Activated CD4-positive, alpha-beta T cell treated with anti-CD3 and anti-CD28 coated beads, Interleukin-2, amount 50 U/mL, for 24 hours (primary cell): ENCODE data around the gene NFKB1.
"Not testable (repeated sequence)": the region's sequence is repeated elsewhere in the genome, so short reads cannot be mapped to it uniquely, and the experiment has no call there.

Source experiments
- DNase-seq, 2 donors: peaks; one replicate each; pipeline ENCODE4 v3.0.0-alpha.2; 2020; ENCODE audit warnings: low read depth in 1 of 2, low spot score in 1 of 2

The NFKB1 gene

DNA sequence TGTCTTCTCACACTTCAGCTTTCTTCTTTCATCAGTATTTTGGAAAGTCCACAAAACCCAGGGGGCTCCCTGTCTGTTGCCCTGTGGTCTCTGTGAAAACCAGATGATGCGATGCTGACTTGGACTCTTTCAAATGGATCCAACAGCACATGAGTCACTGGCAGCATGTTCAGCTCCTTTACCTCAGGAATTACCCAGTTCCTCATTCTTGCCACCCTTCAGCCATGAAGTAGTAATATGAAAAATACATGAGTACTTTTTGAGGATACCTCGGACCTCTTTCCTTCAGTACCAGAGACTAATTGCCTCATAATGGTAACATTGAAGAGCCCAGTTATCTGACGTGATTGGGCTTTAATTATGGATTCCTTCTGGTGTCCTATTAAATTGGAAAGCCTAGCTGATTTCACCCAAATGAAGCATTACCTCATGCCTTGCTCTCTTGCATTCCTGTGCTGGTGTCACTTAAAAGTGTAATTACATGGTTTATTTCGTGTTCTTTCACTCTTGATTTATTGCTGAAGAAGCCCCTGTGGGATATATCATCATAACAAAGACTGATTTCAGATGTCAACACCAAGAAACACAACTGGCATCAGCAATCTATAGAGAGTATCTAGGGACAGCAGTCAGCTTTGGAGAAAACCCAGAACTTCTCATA lies 63.4 kb downstream of the NFKB1 start:
- DNase-seq: peak in 1 of 2 donors; percentile 48

DNA sequence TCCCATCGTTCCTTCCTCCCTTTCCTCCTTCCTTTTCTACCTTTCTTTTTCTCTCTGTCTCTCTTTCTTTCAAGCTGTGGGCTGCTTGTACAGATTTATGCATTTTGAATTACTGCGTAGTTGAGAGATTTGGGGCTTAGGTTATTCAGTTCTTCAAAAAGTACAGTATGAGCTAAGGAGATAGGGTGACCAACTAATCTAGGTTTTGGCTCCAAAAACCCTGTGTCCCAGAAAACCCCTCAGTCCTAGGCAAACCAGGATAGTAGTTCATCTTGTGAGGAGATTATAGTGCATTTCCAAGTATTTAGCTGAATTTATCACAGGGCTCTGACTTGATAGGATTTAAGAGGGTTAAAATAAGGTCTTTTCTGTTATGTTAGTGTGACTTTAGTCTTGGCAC lies 64.5 kb downstream of the NFKB1 start:
- DNase-seq: no peak

DNA sequence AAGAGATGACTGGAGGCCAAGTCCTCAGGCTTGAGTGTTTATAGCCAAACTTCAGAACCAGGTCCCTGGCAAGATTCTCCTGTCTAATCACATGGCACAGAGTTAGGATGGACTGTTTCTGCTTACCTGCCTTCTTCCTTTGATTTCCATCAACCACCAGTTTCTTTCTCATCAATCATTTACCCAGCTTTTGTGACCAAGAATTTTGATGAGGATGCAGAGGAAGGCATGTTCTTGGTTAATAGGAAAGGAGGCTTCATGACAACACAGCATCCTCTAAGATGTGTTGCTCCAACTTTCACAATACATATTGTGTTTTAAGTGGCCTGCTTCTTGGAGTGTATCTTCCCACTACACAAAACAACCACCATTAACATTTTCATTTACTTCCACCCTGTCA lies 65.3 kb downstream of the NFKB1 start:
- DNase-seq: no peak

DNA sequence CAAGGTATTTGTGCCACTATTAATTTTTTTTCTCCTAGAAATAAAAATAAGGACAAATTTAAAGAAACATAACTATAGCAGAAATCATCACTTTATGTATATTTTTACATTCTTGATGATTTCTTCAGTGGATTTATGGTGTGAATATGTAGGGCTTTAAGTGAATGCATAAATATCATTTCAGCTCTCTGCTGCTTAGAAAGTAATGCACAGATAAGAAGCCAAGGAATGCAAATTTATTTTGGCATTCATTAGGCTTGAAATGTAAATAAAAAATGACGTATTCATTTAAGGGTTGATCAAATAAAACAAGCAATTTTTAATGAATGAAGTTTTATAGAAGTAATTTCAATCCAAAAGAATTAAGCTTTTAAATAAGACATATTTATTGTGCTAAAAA lies 66.3 kb downstream of the NFKB1 start:
- DNase-seq: no peak

DNA sequence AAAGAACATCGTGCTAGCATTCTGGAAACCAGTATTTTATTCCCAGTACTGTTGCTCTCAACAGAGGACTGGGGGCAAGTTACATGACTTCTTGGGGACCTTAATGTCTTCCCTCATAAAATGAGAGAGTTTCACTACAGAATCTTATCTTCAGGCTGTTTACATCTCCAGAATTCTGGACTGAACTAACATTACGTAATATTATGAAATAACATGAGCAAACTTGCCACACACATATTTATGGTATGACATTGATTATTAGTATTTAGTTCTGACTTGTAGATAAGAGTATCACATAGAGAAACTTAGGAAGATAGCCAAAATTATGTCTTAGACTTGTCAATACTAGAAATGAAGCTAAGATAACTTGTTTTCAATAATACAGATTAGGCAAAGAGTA lies 68.0 kb downstream of the NFKB1 start:
- DNase-seq: no peak

DNA sequence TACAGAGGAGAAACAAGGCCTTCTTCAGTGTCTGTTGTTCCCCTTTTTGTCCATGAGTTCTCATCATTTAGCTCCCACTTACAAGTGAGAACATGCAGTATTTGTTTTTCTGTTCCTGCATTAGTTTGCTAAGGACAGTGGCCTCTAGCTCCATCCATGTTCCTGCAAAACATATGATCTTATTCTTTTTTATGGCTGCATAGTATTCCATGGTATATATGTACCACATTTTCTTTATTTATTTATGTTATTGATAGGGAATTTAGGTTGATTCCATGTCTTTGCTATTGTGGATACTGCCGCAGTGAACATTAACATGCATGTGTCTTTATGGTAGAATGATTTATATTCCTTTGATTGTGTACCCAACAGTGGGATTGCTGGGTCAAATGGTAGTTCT lies 69.1 kb downstream of the NFKB1 start:
- not testable (repeated sequence) for DNase-seq

DNA sequence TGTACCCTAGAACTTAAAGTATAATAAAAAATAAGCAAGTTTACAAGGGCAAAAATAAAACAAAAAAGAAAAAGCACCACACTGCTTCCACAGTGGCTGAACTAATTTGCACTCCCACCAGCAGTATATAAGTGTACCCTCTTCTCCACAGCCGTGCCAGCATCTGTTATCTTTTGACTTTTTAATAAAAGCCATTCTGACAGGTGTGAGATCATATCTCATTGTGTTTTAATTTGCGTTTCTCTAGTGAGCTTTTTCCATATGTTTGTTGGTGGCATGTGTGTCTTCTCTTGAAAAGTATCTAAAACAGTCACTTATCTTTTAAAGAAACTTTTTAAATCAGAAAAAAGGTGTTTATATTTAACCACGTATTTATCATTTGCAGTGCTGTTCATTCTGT lies 71.3 kb downstream of the NFKB1 start:
- DNase-seq: no peak

DNA sequence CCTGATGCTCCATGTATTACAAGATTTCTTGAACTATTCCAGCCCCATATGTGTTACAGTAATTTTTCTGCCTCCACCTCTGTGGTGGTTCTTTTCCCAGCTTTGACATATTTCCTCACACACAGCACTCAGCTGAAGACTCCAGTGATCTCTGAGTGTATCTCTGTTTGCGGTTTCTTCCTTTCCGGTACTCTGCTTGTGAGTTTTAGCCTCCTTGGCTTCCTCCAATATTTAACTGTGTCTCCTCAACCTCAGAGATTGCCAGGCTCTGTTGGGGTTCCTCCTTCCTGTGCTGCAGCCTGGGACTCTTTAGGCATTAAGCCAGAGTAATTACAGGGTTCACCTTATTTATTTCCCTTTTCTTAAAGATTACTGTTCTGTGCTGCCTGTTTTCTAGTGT lies 73.2 kb downstream of the NFKB1 start:
- no peak for DNase-seq

DNA sequence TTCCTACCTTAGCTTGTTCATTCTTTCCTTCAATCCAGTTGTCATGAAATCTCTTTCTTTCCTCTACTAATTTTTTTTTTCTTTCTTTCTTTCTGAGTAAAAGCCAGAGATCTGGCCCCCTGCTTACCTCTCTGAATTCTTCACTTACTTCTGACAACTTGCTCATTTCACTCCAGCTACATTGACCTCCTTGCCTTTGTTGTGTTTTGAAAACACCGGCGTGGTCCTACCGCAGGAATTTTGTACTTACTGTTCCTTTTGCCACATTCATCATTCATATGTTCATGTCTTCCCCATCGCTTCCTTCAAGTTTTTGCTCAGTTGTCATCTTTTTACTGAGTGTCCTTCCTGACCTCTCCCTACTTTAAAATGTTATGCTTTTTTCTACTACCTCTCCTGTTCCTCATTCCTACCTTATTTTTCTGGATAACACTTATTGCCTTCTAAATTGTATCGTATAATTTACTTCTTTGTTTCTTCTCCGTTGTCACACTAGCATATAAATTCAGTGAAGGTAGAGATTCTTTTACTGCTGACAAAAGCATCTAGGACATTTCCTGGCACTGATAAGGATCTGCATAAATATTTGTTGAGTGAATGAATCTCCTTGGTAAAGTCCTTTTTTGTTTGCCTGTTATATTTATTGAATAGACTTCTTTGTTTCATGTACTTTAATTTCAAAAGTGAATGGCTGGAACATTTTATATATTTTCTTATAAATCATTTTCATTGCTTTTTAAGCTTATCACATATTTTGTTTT lies 74.4 kb downstream of the NFKB1 start:
- DNase-seq: no peak

DNA sequence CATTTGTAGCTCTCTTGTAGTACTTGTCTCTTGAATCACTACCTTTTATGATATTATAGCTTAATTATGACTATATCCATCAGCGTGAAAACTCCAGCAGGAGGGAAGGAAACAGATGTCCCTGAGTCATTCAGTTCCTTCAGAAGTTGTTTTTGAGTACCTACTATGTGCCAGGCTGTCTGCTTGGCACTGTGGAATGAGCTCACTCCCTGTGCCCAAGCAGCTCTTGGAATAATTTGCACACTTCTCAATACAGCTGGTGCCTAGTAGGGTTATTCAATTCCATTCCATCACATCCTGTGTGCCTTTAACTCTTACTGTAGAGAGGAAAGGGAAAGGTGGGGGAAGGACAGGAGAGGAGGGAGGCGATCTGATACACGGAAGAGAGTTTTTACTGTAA lies 77.1 kb downstream of the NFKB1 start:
- DNase-seq: no peak

DNA sequence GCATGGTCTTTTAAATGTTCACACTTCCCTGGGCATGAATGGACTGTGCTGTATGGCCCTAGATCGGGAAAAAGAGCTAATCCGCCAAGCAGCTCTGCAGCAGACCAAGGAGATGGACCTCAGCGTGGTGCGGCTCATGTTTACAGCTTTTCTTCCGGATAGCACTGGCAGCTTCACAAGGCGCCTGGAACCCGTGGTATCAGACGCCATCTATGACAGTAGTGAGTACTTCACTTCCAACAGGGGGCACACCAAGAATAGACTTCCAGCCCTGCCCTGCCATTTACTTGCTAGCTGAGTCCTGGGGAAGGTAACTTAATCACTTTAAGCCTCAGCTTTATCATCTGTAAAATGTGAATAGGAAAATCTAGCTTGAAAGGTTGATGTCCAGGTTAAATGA lies 77.7 kb downstream of the NFKB1 start:
- no peak for DNase-seq

DNA sequence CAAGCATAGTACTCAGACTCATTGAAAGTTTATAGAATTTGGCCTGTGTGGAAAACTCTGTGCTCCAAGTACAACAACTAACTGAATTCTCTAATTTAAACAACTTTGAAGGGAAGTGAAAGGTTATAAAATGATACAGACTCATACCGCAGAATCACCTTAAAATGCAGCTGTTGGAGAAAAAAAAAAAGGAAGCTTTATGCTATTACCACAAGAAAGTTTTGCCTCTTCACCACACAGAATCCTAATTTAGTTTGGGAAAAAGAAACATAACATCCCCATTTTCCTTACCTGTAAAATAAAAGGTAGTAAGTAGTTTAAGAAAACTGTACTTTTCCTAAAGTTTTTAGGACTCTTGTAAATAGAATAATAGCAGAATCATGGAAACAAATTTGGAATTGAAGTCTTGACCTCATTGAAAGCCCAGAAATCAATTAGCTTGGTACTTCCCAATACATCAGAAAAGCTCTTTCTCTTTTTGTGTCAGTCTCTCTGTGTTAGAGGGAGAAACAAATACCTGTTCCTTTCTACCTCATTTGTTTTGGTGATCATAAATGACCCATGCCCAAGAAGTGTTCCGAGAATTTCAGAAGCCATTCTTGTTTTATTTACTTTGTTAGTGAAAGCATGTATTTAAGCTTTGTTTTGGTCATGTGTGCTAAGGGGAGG lies 78.8 kb downstream of the NFKB1 start:
- no peak for DNase-seq

DNA sequence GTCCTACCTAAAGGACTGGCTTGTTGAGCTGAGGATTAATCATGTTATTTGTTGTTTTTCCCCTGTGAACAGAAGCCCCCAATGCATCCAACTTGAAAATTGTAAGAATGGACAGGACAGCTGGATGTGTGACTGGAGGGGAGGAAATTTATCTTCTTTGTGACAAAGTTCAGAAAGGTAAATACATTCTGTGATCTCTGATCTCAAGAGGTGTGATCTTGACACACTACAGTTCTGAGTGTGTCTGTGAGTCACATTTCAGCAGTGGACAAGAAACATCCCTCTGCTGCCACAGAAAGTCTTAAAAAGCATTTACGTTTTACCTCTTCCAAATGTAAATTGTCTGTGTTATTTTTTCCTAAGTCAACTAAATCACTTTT lies 79.3 kb downstream of the NFKB1 start:
- DNase-seq: no peak

DNA sequence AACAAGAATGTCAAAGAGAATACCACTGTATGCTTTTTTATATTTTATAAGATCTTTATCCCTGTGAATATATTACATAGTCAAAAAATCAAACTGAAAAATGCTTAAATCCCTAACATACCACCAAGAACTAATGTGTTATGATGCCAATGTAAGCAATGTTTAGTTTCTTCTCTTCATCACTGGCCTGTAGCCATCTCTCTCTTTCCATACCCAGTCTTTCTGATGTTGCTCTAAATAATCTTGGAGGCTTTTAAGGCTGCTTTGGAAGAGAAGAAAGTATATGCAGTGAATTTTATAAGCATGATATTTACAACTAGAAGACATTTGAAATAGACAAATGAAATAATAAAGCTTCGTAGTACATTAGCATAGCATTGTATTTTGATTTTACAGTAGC lies 82.9 kb downstream of the NFKB1 start:
- no peak for DNase-seq

DNA sequence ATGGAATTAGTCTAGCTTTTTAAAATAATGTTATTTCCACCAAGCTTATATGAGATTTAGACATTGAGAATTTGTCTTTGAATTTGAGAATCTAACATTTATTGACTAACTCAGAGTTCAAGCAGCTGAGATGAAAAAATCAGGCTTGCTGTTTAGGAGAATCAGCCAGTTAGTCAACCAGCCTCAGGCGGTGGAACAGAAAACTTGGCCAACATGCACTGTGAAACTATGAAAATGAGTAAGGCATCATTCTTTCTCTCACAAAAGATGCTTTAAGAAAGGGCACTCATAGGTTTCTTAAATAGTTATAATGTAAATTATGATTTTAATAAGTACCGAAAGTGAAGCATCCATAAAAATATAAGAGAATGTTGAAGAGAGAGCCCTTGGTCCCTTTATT lies 84.2 kb downstream of the NFKB1 start:
- no peak for DNase-seq

DNA sequence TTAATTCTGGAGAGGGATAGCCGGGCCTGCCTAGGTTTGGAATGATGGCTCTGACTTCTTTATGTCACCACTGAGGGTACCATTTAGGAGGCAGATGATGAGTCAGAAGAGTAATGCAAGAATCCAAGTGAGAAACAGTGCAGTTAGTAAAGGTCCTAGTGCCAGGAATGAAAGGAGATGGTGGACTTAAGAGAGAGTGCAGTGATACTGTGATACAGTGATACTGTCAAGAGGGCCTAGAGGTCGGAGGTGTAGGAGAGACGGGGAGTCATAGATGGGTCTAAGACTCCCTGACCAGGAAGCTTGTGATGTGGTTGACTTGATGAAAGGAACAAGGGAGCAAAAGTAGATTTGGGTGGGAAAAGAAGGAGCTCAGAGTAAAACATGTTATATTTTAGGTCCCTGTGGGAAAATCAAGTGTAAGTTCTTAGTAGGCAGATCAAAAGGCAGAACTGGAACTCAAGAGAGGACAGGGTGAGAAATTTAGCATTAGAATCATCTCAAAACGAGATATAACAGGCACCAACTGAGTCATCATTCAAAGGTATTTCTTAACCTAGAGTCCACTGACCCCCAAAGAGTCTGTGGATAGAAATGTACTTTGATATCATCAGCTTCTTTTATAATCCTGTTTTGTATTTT lies 85.0 kb downstream of the NFKB1 start:
- no peak for DNase-seq

DNA sequence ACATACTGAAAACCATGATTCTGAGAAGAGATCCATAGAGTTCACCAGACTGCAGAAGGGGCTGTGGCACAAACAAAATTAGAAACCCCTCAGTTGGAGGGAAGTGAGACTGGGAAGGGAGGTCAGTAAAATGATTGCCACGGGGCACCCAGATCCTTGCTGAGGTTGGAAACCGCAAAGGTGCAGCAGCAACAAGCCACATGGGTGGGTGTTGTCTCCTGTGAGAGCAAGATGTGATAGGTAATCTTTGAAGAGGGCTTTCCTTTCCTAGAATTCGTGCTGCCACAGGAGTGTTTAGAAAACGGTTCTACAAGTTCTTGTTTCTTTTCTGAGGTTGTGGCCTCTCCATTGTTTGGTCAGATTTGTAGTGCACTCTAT lies 85.5 kb downstream of the NFKB1 start:
- no peak for DNase-seq

DNA sequence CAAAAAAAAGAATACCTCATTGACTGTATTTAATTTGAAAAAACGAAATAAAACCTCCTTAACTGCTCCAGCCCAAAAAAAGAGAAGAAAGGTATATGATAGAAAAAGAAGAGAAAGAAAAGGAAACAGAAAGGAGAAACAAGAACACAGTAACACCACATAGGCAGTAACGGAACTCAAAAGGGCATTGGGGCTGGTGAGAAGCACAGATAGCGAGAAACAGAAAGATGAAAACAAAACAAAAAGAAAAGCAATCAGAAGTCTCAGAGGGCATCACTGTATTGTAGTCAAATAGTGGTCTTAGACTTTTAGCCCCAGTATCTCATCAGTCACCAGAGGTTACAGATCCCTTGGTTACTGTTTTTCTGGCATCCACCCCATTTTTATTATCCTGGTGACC lies 88.6 kb downstream of the NFKB1 start:
- no peak for DNase-seq

DNA sequence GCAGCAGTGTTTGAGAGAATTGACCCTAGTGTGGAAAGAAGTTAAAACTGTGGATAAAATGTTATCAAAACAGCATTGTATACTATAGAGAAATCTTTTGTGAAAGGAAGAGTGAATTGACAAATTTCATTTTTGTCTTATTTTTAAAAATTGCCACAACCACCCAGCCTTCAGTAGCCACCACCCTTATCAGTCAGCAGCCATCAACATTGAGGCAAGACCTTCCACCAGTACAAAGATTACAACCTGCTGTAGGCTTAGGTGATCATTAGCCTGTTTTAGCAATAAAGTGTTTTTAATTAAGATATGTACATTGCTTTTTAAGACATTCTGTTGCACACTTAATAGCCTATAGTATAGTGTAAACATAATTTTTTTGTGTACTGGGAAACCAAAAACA lies 91.1 kb downstream of the NFKB1 start:
- no peak for DNase-seq

DNA sequence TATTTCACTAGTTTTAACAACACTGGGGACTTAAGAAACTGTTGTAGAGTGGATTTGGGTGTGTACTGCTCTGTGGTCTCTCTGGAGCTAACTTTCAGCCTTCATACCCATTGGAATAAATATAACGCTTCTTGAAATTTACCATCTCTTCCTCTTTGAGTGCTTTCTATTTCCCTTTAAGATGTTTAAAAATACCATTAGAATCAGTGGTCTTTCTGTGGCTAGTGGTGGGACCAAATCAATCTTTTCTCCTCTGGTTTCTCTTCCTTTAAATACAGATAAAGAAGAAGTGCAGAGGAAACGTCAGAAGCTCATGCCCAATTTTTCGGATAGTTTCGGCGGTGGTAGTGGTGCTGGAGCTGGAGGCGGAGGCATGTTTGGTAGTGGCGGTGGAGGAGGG lies 92.0 kb downstream of the NFKB1 start:
- no peak for DNase-seq

DNA sequence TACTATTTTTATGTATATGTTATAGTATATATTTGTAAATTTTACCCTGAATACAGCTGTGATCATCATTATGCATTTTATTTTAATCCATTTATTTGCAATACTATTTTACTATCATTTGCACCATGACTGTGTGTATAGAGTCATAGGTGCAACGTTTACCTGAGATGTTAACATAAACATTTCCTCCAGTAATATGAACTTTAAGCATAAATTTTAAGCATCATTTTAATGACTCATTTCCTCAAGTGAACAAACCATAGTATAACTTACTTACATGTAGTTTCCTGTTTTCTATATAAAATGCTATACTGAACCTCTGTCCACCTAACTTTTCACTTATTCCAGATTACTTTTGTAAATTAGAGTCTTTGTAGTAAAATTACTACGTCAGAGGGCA lies 92.8 kb downstream of the NFKB1 start:
- DNase-seq: no peak

DNA sequence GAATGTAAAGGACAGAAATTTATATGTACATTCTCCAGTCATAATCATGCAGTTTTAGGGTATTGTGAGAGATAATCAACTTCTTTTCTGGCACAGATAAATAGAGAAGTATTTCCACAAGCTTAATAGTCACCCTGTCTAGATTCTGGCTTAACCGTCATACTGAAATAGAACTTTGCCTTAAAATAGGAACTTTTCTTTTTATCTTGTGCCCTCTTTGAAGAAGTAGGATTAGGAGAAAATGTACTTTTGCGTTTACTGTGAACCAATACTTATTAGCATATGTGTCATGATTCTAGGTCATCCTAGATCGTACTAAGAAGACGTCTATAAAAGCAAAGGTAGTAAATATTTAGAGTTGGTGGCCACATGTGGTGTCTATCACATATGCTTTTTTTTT lies 95.4 kb downstream of the NFKB1 start:
- DNase-seq: no peak
